WTC11 (cell line): ENCODE results near the gene RBM47. TPM values are rescaled to one million over a fixed set of nuclear protein-coding genes. Genes with fewer than 3 reads are reported as not detected.
"Not testable (repeated sequence)": the region's sequence is repeated elsewhere in the genome, so short reads cannot be mapped to it uniquely, and the experiment has no call there.

ENCODE experiments used
- ATAC-seq: fragments of 200-7000 bp; cut with Tn5 transposase; 2 replicates; pipeline ENCODE4 v1.10.0; 2021; ENCODE audit warnings: mild to moderate bottlenecking, moderate library complexity
- CTCF ChIA-PET: fragments of 300-600 bp; sonication (Branson Sonifier 250); formaldehyde crosslinking; loops from one replicate; lab custom pipeline; 2021; ENCODE audit warnings: antibody characterized with exemption; lab: Charles Lee
- POLR2A ChIA-PET: fragments of 350-600 bp; sonication (Branson Sonifier 250); formaldehyde crosslinking; loops from one replicate; lab custom pipeline; 2021; ENCODE audit warnings: antibody characterized with exemption; lab: Charles Lee
- DNase-seq: peaks from one replicate; pipeline ENCODE4 v3.0.0; 2021; ENCODE audit warnings: low spot score
- H3K27ac Mint-ChIP-seq: 2 replicates; pipeline ENCODE4 v1.8.0; 2021; ENCODE audit warnings: mixed read lengths
- H3K27me3 Mint-ChIP-seq: 2 replicates; pipeline ENCODE4 v1.8.0; 2021; ENCODE audit warnings: low read depth, mild to moderate bottlenecking, moderate library complexity, mixed read lengths
- H3K36me3 Mint-ChIP-seq: 2 replicates; pipeline ENCODE4 v1.8.0; 2021; ENCODE audit warnings: mixed read lengths
- H3K4me1 Mint-ChIP-seq: 2 replicates; pipeline ENCODE4 v1.8.0; 2022; ENCODE audit warnings: mixed read lengths
- H3K4me3 Mint-ChIP-seq: 2 replicates; pipeline ENCODE4 v1.8.0; 2021; ENCODE audit warnings: mild to moderate bottlenecking, moderate library complexity, mixed read lengths
- H3K9me3 Mint-ChIP-seq: 2 replicates; pipeline ENCODE4 v1.8.0; 2021; ENCODE audit warnings: mixed read lengths
- ESRRA ChIP-seq: sonication (generic); formaldehyde crosslinking; IDR thresholded peaks from 2 replicates; pipeline ENCODE4 v1.8.1; 2022; ENCODE audit warnings: mild to moderate bottlenecking, missing genetic modification reagents, borderline replicate concordance
- ETV6 ChIP-seq: sonication (generic); formaldehyde crosslinking; IDR thresholded peaks from 2 replicates; pipeline ENCODE4 v1.8.1; 2022; ENCODE audit warnings: mild to moderate bottlenecking, missing genetic modification reagents
- HMGXB4 ChIP-seq: sonication (generic); formaldehyde crosslinking; IDR thresholded peaks from 2 replicates; pipeline ENCODE4 v1.8.1; 2023; ENCODE audit warnings: mild to moderate bottlenecking, moderate library complexity, missing genetic modification reagents
- IRF2 ChIP-seq: sonication (generic); formaldehyde crosslinking; IDR thresholded peaks from 2 replicates; pipeline ENCODE4 v1.8.0; 2022; ENCODE audit warnings: low read depth, missing genetic modification reagents, borderline replicate concordance
- JAZF1 ChIP-seq: fragments of 250-450 bp; sonication (Bioruptor Pico); IDR thresholded peaks from 2 replicates; pipeline ENCODE4 v1.9.0; 2021; ENCODE audit warnings: moderate library complexity, mild to moderate bottlenecking, inconsistent platforms
- MXD4 ChIP-seq: fragments of 250-450 bp; sonication (Bioruptor Pico); IDR thresholded peaks from 2 replicates; pipeline ENCODE4 v1.8.0; 2021; ENCODE audit warnings: mild to moderate bottlenecking, moderate library complexity, borderline replicate concordance
- NFE2L1 ChIP-seq: sonication (generic); formaldehyde crosslinking; IDR thresholded peaks from 2 replicates; pipeline ENCODE4 v1.8.1; 2023; ENCODE audit warnings: missing genetic modification reagents
- PRDM15 ChIP-seq: sonication (generic); formaldehyde crosslinking; IDR thresholded peaks from 2 replicates; pipeline ENCODE4 v1.8.0; 2022; ENCODE audit warnings: missing genetic modification reagents
- TCF7 ChIP-seq: sonication (generic); formaldehyde crosslinking; IDR thresholded peaks from 2 replicates; pipeline ENCODE4 v1.8.0; 2022; ENCODE audit warnings: mild to moderate bottlenecking, low read depth, missing genetic modification reagents, moderate library complexity
- ZNF121 ChIP-seq: sonication (generic); formaldehyde crosslinking; IDR thresholded peaks from 2 replicates; pipeline ENCODE4 v1.8.0; 2023; ENCODE audit warnings: missing genetic modification reagents
- ZNF396 ChIP-seq: fragments of 250-450 bp; sonication (Bioruptor Pico); IDR thresholded peaks from 2 replicates; pipeline ENCODE4 v1.8.0; 2021; ENCODE audit warnings: mild to moderate bottlenecking, moderate library complexity, borderline replicate concordance
- ZNF423 ChIP-seq: fragments of 250-450 bp; sonication (Bioruptor Pico); IDR thresholded peaks from 2 replicates; pipeline ENCODE4 v2.1.2; 2022; ENCODE audit warnings: mild to moderate bottlenecking, moderate library complexity
- ZNF671 ChIP-seq: fragments of 250-450 bp; sonication (Bioruptor Pico); IDR thresholded peaks from 2 replicates; pipeline ENCODE4 v1.8.0; 2021; ENCODE audit warnings: mild to moderate bottlenecking
- ZSCAN18 ChIP-seq: fragments of 250-450 bp; sonication (Bioruptor Pico); IDR thresholded peaks from 2 replicates; pipeline ENCODE4 v2.1.2; 2022; ENCODE audit warnings: mild to moderate bottlenecking, moderate library complexity
- total RNA-seq: library from RNA; stranded (reverse); gene quantifications from 3 replicates; pipeline ENCODE4 v1.2.3, GENCODE V29; 2021

The RBM47 gene
- total RNA-seq, 1 experiment from 2014 or later, result 97.9 TPM

- ChIA-PET POLR2A (no interaction called here), CTCF (no interaction called here)
- no peaks in the 10 kb centered on the region for H3K27me3 Mint-ChIP-seq
- H3K27ac Mint-ChIP-seq, result peak overlapping the region; percentile 68
- no peak for TF ChIP-seq NFE2L1 (CRISPR knock-in tag)
- TF ChIP-seq HMGXB4 (CRISPR knock-in tag), result no peak
- TF ChIP-seq ZNF423 (CRISPR knock-in tag), result no peak
- no peak for TF ChIP-seq IRF2 (CRISPR knock-in tag)
- peaks cover 13% of the 10 kb centered on the region for H3K36me3 Mint-ChIP-seq
- H3K4me1 Mint-ChIP-seq, result peaks cover 24% of the 10 kb centered on the region
- no peak for DNase-seq
- ATAC-seq, result no peak
- no peak overlapping the region for H3K4me3 Mint-ChIP-seq
- H3K9me3 Mint-ChIP-seq, result no peaks in the 10 kb centered on the region
Observed at GRCh38 chr4:40446839-40447238, 182.8 kb downstream of the RBM47 start.

GRCh38 chr4:40446261-40446750 lies 183.4 kb downstream of the RBM47 start:
- DNase-seq, H3K27me3 Mint-ChIP-seq, H3K4me3 Mint-ChIP-seq, ATAC-seq, H3K27ac Mint-ChIP-seq, POLR2A ChIA-PET, H3K9me3 Mint-ChIP-seq: not testable (repeated sequence)
- CTCF ChIA-PET, result interaction anchor here (0.6 kb wide), 1 partner anchor 315 kb away, joined by 6 read pairs; no protein-coding TSS in a partner anchor
- H3K4me1 Mint-ChIP-seq, result peaks cover 19% of the 10 kb centered on the region
- peaks cover 13% of the 10 kb centered on the region for H3K36me3 Mint-ChIP-seq
- peak; percentile 20; the same call in 1 of the 2 replicates for TF ChIP-seq ZNF121 (CRISPR knock-in tag)

GRCh38 chr4:40445671-40446070 lies 184.0 kb downstream of the RBM47 start:
- ATAC-seq, result no peak
- peaks cover 9% of the 10 kb centered on the region for H3K36me3 Mint-ChIP-seq
- CTCF ChIA-PET, result interaction anchor here (0.6 kb wide), 1 partner anchor 96 kb away, joined by 3 read pairs; no protein-coding TSS in a partner anchor
- H3K27ac Mint-ChIP-seq, result no peak overlapping the region
- H3K9me3 Mint-ChIP-seq, result no peaks in the 10 kb centered on the region
- H3K4me1 Mint-ChIP-seq, result peaks cover 12% of the 10 kb centered on the region
- no peak overlapping the region for H3K4me3 Mint-ChIP-seq
- TF ChIP-seq ZSCAN18 (CRISPR knock-in tag), result no peak
- TF ChIP-seq ESRRA (CRISPR knock-in tag), result no peak
- no peak for TF ChIP-seq PRDM15 (CRISPR knock-in tag)
- TF ChIP-seq JAZF1 (CRISPR knock-in tag), result no peak
- no peak for TF ChIP-seq IRF2 (CRISPR knock-in tag)
- no peak for TF ChIP-seq MXD4 (CRISPR knock-in tag)
- no peak for TF ChIP-seq ZNF396 (CRISPR knock-in tag)
- TF ChIP-seq ETV6 (CRISPR knock-in tag), result no peak
- TF ChIP-seq ZNF671, result no peak
- no peak for TF ChIP-seq TCF7 (CRISPR knock-in tag)
- POLR2A ChIA-PET, result no interaction called here
- no peaks in the 10 kb centered on the region for H3K27me3 Mint-ChIP-seq
- DNase-seq, result no peak
